BJ (cell line): ENCODE data around the gene WHRN. TPM values are rescaled to one million over a fixed set of nuclear protein-coding genes. Genes with fewer than 3 reads are reported as not detected.
A peak's percentile ranks its signal among the peaks of the same experiment; 100 is the strongest.

ENCODE experiments used
- CTCF ChIA-PET: fragments of 350-600 bp; formaldehyde crosslinking; extraction: SDS; loops from one replicate; lab custom pipeline; 2021; ENCODE audit warnings: antibody characterized with exemption, inconsistent platforms; lab: Yijun Ruan, JAX
- POLR2A ChIA-PET: fragments of 300-600 bp; sonication (Branson Sonifier 250); formaldehyde crosslinking; extraction: SDS; loops from one replicate; lab custom pipeline; 2021; ENCODE audit warnings: antibody characterized with exemption; lab: Charles Lee
- DNase-seq: peaks from one replicate; pipeline ENCODE4 v3.0.0-alpha.2; 2011; ENCODE audit warnings: low read depth
- H3K27me3 ChIP-seq: 2 replicates; pipeline ENCODE4 v1.6.0; 2011; ENCODE audit warnings: low read length; ENCODE audit not compliant: control insufficient read depth, insufficient read depth
- H3K36me3 ChIP-seq: 2 replicates; pipeline ENCODE4 v1.5.1; 2011; ENCODE audit warnings: low read length; ENCODE audit not compliant: control insufficient read depth, insufficient read depth
- H3K4me3 ChIP-seq: 2 replicates; pipeline ENCODE4 v1.5.1; 2011; ENCODE audit warnings: low read depth, mild to moderate bottlenecking, control low read depth, low read length
- CTCF ChIP-seq: IDR thresholded peaks from 2 replicates; pipeline ENCODE4 v1.5.1; 2011; ENCODE audit warnings: low read depth, mild to moderate bottlenecking, control low read depth, inconsistent platforms, low read length, moderate library complexity; ENCODE audit not compliant: insufficient read depth
- polyA plus RNA-seq: library from polyadenylated mRNA; depleted of rRNA; stranded (reverse); fragments of >200 nt; gene quantifications from 2 replicates; pipeline ENCODE4 v1.2.3, GENCODE V29; 2011

Gene WHRN
- polyA plus RNA-seq, 1 experiment, result 1.5 TPM

DNA sequence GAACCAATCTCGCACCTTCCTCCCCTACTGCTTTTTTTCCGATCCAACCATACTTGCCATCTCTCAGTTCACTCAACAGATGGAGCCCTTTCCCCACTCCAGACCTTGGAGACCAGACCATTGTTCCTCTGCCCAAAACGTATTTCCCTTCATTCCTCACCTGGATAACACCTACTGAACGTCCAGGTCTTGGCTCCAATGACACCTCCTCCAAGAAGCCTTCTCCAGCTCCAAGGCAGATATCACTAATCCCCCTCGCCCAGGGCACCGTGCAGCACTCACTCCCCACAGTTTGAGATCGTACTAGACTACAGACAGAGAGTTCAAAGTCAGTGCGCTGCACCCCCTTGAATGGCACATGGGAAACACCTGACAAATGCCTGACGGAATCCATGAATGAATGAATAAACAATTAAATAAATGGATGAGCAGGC lies 70.4 kb downstream of the WHRN start:
- TF ChIP-seq CTCF, result peak; percentile 67
- Histone ChIP-seq H3K27me3 (peaks cover 3% of the 10 kb centered on the region; the same call in 1 of the 2 replicates), H3K4me3 (no peak overlapping the region), H3K36me3 (no peaks in the 10 kb centered on the region)
- ChIA-PET POLR2A (no interaction called here), CTCF (interaction anchor here (0.9 to 7.8 kb wide), 18 partner anchors 9 to 227 kb away, joined by 3 to 89 read pairs (median 5); partner anchors contain the start of gene TEX53)
- no peak for DNase-seq

GRCh38 chr9:114433720-114434255 lies 71.5 kb downstream of the WHRN start:
- no peak overlapping the region for H3K4me3 ChIP-seq
- peaks cover 3% of the 10 kb centered on the region; the same call in 1 of the 2 replicates for H3K27me3 ChIP-seq
- DNase-seq, result no peak
- ChIA-PET CTCF (interaction anchor here (0.6 to 7.8 kb wide), 12 partner anchors 12 to 284 kb away, joined by 3 to 89 read pairs (median 6); no protein-coding TSS in a partner anchor), POLR2A (interaction anchor here (0.7 kb wide), 1 partner anchor 67 kb away, joined by 3 read pairs; no protein-coding TSS in a partner anchor)
- no peaks in the 10 kb centered on the region for H3K36me3 ChIP-seq
- no peak for TF ChIP-seq CTCF

GRCh38 chr9:114433086-114433485 lies 72.2 kb downstream of the WHRN start:
- POLR2A ChIA-PET, result no interaction called here
- CTCF ChIA-PET, result interaction anchor here (0.6 to 7.8 kb wide), 9 partner anchors 12 to 285 kb away, joined by 3 to 89 read pairs (median 5); no protein-coding TSS in a partner anchor
- no peak for TF ChIP-seq CTCF
- H3K36me3 ChIP-seq, result no peaks in the 10 kb centered on the region
- no peak overlapping the region for H3K4me3 ChIP-seq
- peaks cover 3% of the 10 kb centered on the region for H3K27me3 ChIP-seq
- DNase-seq, result no peak

DNA sequence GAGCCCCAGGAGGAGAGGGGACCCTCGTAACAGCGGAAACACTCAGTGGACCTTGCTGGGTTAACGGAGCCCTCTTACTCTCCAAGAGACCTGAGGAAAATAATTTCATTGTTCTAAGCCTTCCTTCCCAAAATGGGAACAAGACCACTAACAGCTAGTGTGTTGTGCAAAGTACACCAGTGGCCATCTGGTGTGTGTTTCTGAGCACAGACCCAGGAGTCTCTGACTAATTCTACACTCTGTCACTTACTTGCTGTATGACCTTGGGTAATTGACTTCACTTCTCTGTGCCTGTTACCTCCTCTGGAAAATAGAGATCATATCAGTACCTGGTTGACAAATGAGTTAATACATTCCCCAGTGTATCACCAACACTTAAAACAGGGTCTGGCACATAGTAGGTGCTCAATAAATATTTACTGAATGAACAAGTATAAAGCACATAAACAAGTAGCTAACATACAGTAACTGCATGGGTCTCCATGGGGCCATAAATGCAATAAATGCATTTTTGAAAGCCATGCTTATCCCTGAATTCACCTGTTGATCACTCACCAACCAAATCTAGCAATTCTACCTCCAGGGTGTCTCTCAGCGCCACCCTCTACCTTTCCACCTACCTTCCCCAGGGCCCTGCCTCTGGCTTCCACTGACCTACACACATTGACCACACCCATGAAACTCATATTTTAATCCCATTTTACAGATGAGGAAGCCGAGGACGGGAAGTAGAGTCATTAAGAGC lies 72.8 kb downstream of the WHRN start:
- DNase-seq, result no peak
- no peak for TF ChIP-seq CTCF
- H3K27me3 ChIP-seq, result peaks cover 4% of the 10 kb centered on the region
- H3K36me3 ChIP-seq, result no peaks in the 10 kb centered on the region
- POLR2A ChIA-PET, result no interaction called here
- CTCF ChIA-PET, result interaction anchor here (0.6 to 7.8 kb wide), 7 partner anchors 18 to 229 kb away, joined by 3 to 89 read pairs (median 7); no protein-coding TSS in a partner anchor
- no peak overlapping the region for H3K4me3 ChIP-seq

DNA sequence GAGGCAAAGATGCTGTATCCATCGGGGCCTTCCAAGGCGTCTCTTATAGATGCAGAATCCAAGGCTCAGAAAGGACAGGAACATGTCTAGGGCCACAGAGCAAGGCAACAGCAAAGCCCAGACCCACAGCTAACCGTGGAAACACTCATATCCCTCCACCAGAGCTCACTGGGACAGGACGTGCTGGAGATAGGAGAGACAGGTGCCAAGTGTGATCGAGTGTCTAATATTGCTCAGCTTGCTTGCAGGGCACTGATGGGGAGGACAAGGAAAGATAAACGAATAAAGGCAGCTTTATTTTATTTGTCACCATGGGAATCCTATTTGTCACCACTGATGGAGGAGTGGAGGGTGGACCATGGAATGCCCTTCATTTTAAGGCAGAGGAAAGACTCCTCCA lies 73.5 kb downstream of the WHRN start:
- H3K27me3 ChIP-seq, result peaks cover 4% of the 10 kb centered on the region
- no peak for DNase-seq
- CTCF ChIA-PET, result interaction anchor here (1.3 to 7.8 kb wide), 3 partner anchors 26 to 230 kb away, joined by 4 to 89 read pairs (median 10); no protein-coding TSS in a partner anchor

More for the DNA sequence above, 73.5 kb downstream of the WHRN start:
- no peaks in the 10 kb centered on the region for H3K36me3 ChIP-seq
- TF ChIP-seq CTCF, result no peak
- no peak overlapping the region for H3K4me3 ChIP-seq
- POLR2A ChIA-PET, result no interaction called here
